Heart left ventricle (tissue), 16 donors: Measurements from ENCODE around the gene NUBP2. TPM values are rescaled to one million over a fixed set of nuclear protein-coding genes. Genes with fewer than 3 reads are reported as not detected.

Experiments used
- ATAC-seq, 4 donors: fragments of 200-7000 bp; cut with Tn5 transposase; one replicate each; pipeline ENCODE4 v1.9.1; 2020 to 2022; ENCODE audit warnings: moderate library complexity in 4 of 4, mild to moderate bottlenecking in 3 of 4, moderate number of reproducible peaks in 1 of 4
- DNase-seq, 5 donors: peaks; one replicate each; pipeline ENCODE4 v3.0.0-alpha.2; 2020
- H3K27ac ChIP-seq, 12 donors: fragments of 200-600 bp; sonication (generic) in 4 of 12; one replicate each; pipeline versions ENCODE4 v1.5.0 to v1.8.0; 2016 to 2022; ENCODE audit warnings: mild to moderate bottlenecking in 2 of 12
- H3K27me3 ChIP-seq, 9 donors: fragments of 200-600 bp; sonication (generic) in 2 of 9; one replicate each; pipeline versions ENCODE4 v1.5.1 to v1.8.0; 2016 to 2022; ENCODE audit warnings: mild to moderate bottlenecking in 3 of 9
- H3K36me3 ChIP-seq, 9 donors: fragments of 200-600 bp; sonication (generic) in 2 of 9; one replicate each; pipeline versions ENCODE4 v1.5.0 to v1.8.0; 2018 to 2022; ENCODE audit warnings: mild to moderate bottlenecking in 2 of 9
- H3K4me1 ChIP-seq, 12 donors: fragments of 200-600 bp; sonication (generic) in 4 of 12; one replicate each; pipeline versions ENCODE4 v1.5.0 to v1.8.0; 2016 to 2022; ENCODE audit warnings: mild to moderate bottlenecking in 3 of 12
- H3K4me3 ChIP-seq, 12 donors: fragments of 200-600 bp; sonication (generic) in 4 of 12; one replicate each; pipeline versions ENCODE4 v1.5.0 to v1.8.0; 2017 to 2022; ENCODE audit warnings: mild to moderate bottlenecking in 9 of 12, moderate library complexity in 4 of 12
- H3K9me3 ChIP-seq, 12 donors: fragments of 200-600 bp; sonication (generic) in 4 of 12; one replicate each; pipeline versions ENCODE4 v1.5.0 to v1.8.0; 2016 to 2022; ENCODE audit warnings: mild to moderate bottlenecking in 1 of 12
- CTCF ChIP-seq, 12 donors: fragments of 200-600 bp; sonication (generic) in 4 of 12; IDR thresholded peaks; one replicate each; pipeline versions ENCODE4 v1.5.0 to v1.8.0; 2018 to 2022; ENCODE audit warnings: antibody characterized with exemption in 12 of 12, mild to moderate bottlenecking in 5 of 12
- POLR2A ChIP-seq, 2 donors: fragments of 450-650 bp; IDR thresholded peaks; one replicate each; pipeline ENCODE4 v1.6.1; 2017; ENCODE audit warnings: antibody characterized with exemption in 2 of 2, mild to moderate bottlenecking in 2 of 2, moderate library complexity in 2 of 2
- WGBS, 4 donors: extraction: QIAGEN DNeasy Blood & Tissue Kit in 2 of 4; methylation state at CpG; one replicate each; pipeline versions ENCODE4 v1.1.5 to v1.1.7; 2013 to 2018; 5-methylcytosine and 5-hydroxymethylcytosine counted together
- intact Hi-C, 10 donors: fragments of 100-400 bp; cut with DNase I; formaldehyde crosslinking; loops; one replicate each; pipeline versions ENCODE4 v1.11.1 to v1.14.2; 2022
- polyA plus RNA-seq, 2 donors: library from polyadenylated mRNA; stranded (reverse); fragments of 200-250 nt; gene quantifications; one replicate each; pipeline ENCODE4 v1.2.3, GENCODE V29; 2013
- total RNA-seq, 9 donors: library from RNA; depleted of rRNA in 2 of 9; stranded (reverse); fragments of >200 nt in 2 of 9; fragmentation: NEBNext Ultra II Directional in 3 of 9; extraction: Animal tissue kit (Norgen Biotek cat#: 25700) in 3 of 9; gene quantifications; one replicate each; pipeline versions ENCODE4 v1.1.0 to v1.2.4, GENCODE V29; 2016 to 2023
- donor health status: ischemic (EF 13 %, LVEDD 7.1; RV severe dilation, severe dysfunction).
- donor health status: healthy with polysubstance abuse.
- donor health status: DM: no; HTN: yes; CAD: no.
- donor health status: DM: no; HTN: no; CAD: no.
- donor health status: ischemic (EF 25% LVEDD 6.9; RV normal size, moderate dysfunction).
- donor health status: ischemic (EF 25% LVEDD 5.7; RV mildly dilated, moderate dysfunction).
- donor health status: healthy.
- donor health status: DM: yes; HTN: yes; CAD: no.
- donor health status: ischemic (EF 35%, LVEDD 5.7; RV mildly dilated, moderate dysfunction).
- donor health status: nonischemic (EF 11% LVEDD 7.7; RV severe dilation, severe dysfunction).
- donor health status: DM: yes; HTN: yes; CAD: no.
- donor health status: PGD.
- donor health status: ischemic (EF 29% LVEDD 5.4; RV normal size, mild dysfunction).
- donor health status: nonischemic (EF 23%, LVEDD 6.1; RV moderate dilation, normal function).

The NUBP2 gene
- total and polyA plus RNA-seq, 11 donors, result 26.7 to 81.9 (median 30.4) TPM

- no peak overlapping the region for H3K27ac ChIP-seq
Observed at GRCh38 chr16:1821861-1822611, 39.3 kb downstream of the NUBP2 start.

DNA sequence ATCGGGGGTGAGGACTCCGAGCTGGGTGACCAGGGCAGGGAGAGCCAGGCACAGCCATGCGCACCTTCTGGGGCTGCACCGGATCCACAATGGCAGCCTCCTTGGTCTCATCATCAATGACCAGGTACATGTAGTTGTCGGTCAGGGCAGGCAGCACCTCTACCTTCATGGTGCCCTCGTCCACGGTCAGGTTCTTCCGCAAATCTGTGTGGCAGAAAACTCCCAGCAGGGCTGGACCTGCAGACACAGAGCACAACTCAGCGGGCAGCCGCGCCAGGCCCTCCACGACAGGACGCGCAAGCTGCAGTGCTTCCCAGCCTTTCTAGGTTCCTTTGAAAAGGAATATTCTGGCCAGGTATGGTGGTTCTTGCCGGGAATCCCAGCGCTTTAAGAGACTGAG is 40.0 kb downstream of the NUBP2 start:
- H3K27ac ChIP-seq, result no peak overlapping the region
- H3K36me3 ChIP-seq, result peaks cover 0 to 51% (median 47%) of the 10 kb centered on the region in 9 donors
- no peak for DNase-seq
- no peaks in the 10 kb centered on the region for H3K9me3 ChIP-seq
- TF ChIP-seq CTCF (IDR thresholded peaks at IDR 0.05) (no peak), POLR2A (IDR thresholded peaks at IDR 0.05) (no peak)
- ATAC-seq, result no peak
- no peak overlapping the region for H3K4me3 ChIP-seq
- no peaks in the 10 kb centered on the region for H3K27me3 ChIP-seq
- 94 to 97% (median 95%) methylated on average over 9 to 16 of the region's 16 CpGs for WGBS, 4 donors
- H3K4me1 ChIP-seq, result peaks cover 5 to 32% (median 26%) of the 10 kb centered on the region in 12 donors
- intact Hi-C loops, result no loop called here

More at GRCh38 chr16:1821861-1822611, 39.3 kb downstream of the NUBP2 start:
- WGBS, 4 donors, result 92 to 96% (median 94%) methylated on average over 22 to 24 of the region's 24 CpGs
- Histone ChIP-seq H3K9me3 (no peaks in the 10 kb centered on the region), H3K36me3 (peaks cover 0 to 59% (median 52%) of the 10 kb centered on the region in 9 donors), H3K4me1 (peaks cover 5 to 27% (median 22%) of the 10 kb centered on the region in 12 donors), H3K27me3 (no peaks in the 10 kb centered on the region), H3K4me3 (no peak overlapping the region)
- intact Hi-C loops, result no loop called here
- TF ChIP-seq POLR2A (IDR thresholded peaks at IDR 0.05) (no peak), CTCF (IDR thresholded peaks at IDR 0.05) (no peak)
- no peak for DNase-seq
- no peak for ATAC-seq

DNA sequence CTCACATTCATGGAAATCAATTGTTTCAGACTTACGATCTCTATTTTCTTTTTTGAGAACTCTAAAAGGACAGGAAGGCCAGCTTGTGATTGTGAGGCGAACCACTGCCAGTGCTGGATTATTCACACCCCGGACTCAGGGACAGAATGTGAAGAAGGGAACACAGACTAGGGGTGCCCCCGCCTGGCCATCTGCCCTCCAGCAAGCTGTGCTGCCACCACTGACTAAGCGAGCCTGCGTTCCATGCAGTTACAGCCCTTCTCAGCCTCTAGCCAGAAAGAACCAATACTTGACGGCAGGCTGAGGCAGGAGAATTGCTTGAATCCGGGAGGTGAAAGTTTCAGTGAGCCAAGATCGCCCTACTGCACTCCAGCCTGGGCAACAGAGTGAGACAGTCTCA is 41.1 kb downstream of the NUBP2 start:
- Histone ChIP-seq H3K4me3 (no peak overlapping the region), H3K27me3 (no peaks in the 10 kb centered on the region), H3K4me1 (peaks cover 9 to 42% (median 36%) of the 10 kb centered on the region in 12 donors), H3K36me3 (peaks cover 0 to 41% (median 38%) of the 10 kb centered on the region in 9 donors), H3K9me3 (no peaks in the 10 kb centered on the region), H3K27ac (no peak overlapping the region)
- ATAC-seq (peak in 2 of 4 donors; percentile 16 to 45), DNase-seq (peak in 1 of 5 donors; percentile 50)
- WGBS, 4 donors, result 55 to 59% (median 58%) methylated on average over 9 of the region's 9 CpGs
- TF ChIP-seq POLR2A (IDR thresholded peaks at IDR 0.05) (no peak), CTCF (IDR thresholded peaks at IDR 0.05) (peak in 2 of 12 donors; percentile 12 to 14)
- intact Hi-C loops, result no loop called here

DNA sequence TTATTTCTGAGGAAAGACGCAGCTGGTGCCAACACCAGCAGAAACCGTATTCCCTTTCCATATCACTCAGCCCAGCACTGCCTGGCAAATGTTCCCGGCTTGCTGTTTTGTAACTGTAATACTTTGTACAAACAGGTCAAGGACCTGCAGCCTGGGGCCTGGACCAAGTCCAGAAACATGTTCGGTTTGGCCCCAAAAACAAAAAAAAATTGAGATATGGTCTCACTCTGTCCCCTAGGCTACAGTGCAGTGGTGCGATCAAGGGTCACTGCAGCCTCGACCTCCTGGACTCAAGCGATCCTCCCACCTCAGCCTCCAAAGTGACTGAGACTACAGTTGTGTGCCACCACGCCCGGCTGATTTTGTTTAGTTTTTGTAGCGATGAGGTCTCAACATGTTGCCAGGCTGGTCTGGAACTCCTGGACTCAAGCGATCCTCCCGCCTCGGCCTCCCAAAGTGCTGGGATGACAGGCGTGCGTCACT is 42.7 kb downstream of the NUBP2 start:
- intact Hi-C loops, result no loop called here
- Histone ChIP-seq H3K36me3 (peaks cover 0 to 41% (median 28%) of the 10 kb centered on the region in 9 donors), H3K27me3 (no peaks in the 10 kb centered on the region), H3K4me3 (peak overlapping the region; percentile 34 to 99 (median 78)), H3K4me1 (peaks cover 9 to 56% (median 45%) of the 10 kb centered on the region in 12 donors), H3K9me3 (no peaks in the 10 kb centered on the region), H3K27ac (peak overlapping the region in 8 of 12 donors; percentile 56 to 97 (median 89))
- ATAC-seq (no peak), DNase-seq (no peak)
- TF ChIP-seq POLR2A (IDR thresholded peaks at IDR 0.05) (no peak), CTCF (IDR thresholded peaks at IDR 0.05) (no peak)
- 64 to 72% (median 68%) methylated on average over 15 of the region's 15 CpGs for WGBS, 4 donors
